K562 (cell line): ENCODE data around the gene NAT14. TPM values are rescaled to one million over a fixed set of nuclear protein-coding genes. Genes with fewer than 3 reads are reported as not detected.

Experiments
- FOXJ3 ChIP-seq: sonication (generic); formaldehyde crosslinking; IDR thresholded peaks from 2 replicates; pipeline ENCODE4 v1.4.0; 2020; ENCODE audit warnings: mild to moderate bottlenecking, missing genetic modification reagents
- HNRNPK ChIP-seq: fragments of 200-400 bp; formaldehyde crosslinking; IDR thresholded peaks from one replicate; pipeline ENCODE4 v1.6.1; 2018; ENCODE audit warnings: mild to moderate bottlenecking, low read depth, low read length; ENCODE audit not compliant: poor library complexity, severe bottlenecking
- KAT2B ChIP-seq: IDR thresholded peaks from one replicate; pipeline ENCODE4 v1.6.1; 2012; ENCODE audit warnings: low read depth, mild to moderate bottlenecking, control low read depth, inconsistent platforms, low read length, moderate library complexity
- MYNN ChIP-seq, 2 experiments: sonication (generic); formaldehyde crosslinking in 1 of 2; IDR thresholded peaks; 2 replicates each; pipeline versions ENCODE4 v1.5.0 to v1.6.1; 2016 to 2020; ENCODE audit warnings: antibody characterized with exemption in 1 of 2, missing genetic modification reagents in 1 of 2
- NCOA6 ChIP-seq: fragments of 450-650 bp; IDR thresholded peaks from 2 replicates; pipeline ENCODE4 v1.6.1; 2017; ENCODE audit warnings: mild to moderate bottlenecking
- NR2F6 ChIP-seq: fragments of 450-650 bp; formaldehyde crosslinking; IDR thresholded peaks from 2 replicates; pipeline ENCODE4 v1.4.0; 2020; ENCODE audit warnings: mild to moderate bottlenecking
- PBX2 ChIP-seq, 2 experiments: IDR thresholded peaks in 1 of 2; conservative IDR thresholded peaks in 1 of 2; 2 replicates each; pipeline ENCODE4 v1.6.1; 2016; ENCODE audit warnings: low read depth in 2 of 2, mild to moderate bottlenecking in 1 of 2, missing compliant biosample characterization in 1 of 2, missing genetic modification characterization in 1 of 2, moderate library complexity in 1 of 2
- RAD51 ChIP-seq: fragments of 450-650 bp; IDR thresholded peaks from 2 replicates; pipeline ENCODE4 v1.7.1; 2016; ENCODE audit warnings: low read depth, mild to moderate bottlenecking, borderline replicate concordance
- SAFB ChIP-seq: fragments of 200-400 bp; formaldehyde crosslinking; IDR thresholded peaks from 2 replicates; pipeline ENCODE4 v1.6.1; 2017; ENCODE audit warnings: low read depth, low read length, borderline replicate concordance
- STAT6 ChIP-seq: sonication (generic); formaldehyde crosslinking; IDR thresholded peaks from 2 replicates; pipeline ENCODE4 v1.8.1; 2023; ENCODE audit warnings: mild to moderate bottlenecking, missing genetic modification reagents
- U2AF2 ChIP-seq: fragments of 200-400 bp; formaldehyde crosslinking; optimal IDR thresholded peaks from 2 replicates; pipeline ENCODE3; 2017; ENCODE audit warnings: low read depth, mild to moderate bottlenecking, low read length
- ZBTB34 ChIP-seq: fragments of 250-450 bp; sonication (Bioruptor Pico); IDR thresholded peaks from 2 replicates; pipeline ENCODE4 v1.8.0; 2021; ENCODE audit warnings: mild to moderate bottlenecking, moderate library complexity
- ZNF347 ChIP-seq: fragments of 450-650 bp; formaldehyde crosslinking; IDR thresholded peaks from 2 replicates; pipeline ENCODE4 v1.4.0; 2020; ENCODE audit warnings: low read depth, mild to moderate bottlenecking, moderate library complexity
- ZNF644 ChIP-seq: fragments of 200-800 bp; sonication (Bioruptor generic); IDR thresholded peaks from 2 replicates; pipeline ENCODE4 v1.6.1; 2016; ENCODE audit warnings: low read depth, missing genetic modification characterization, missing compliant biosample characterization
- polyA plus RNA-seq, 8 experiments: library from polyadenylated mRNA; depleted of rRNA in 4 of 8; stranded (reverse) in 5 of 8; unstranded in 3 of 8; fragments of >200 nt; fragmentation: Nextera tagmentation in 2 of 8; fragmentation: Illumina TruSeq in 1 of 8; extraction: Ambion mirVana in 2 of 8; extraction: Trizol in 1 of 8; gene quantifications; 2 replicates each; pipeline versions ENCODE4 v1.2.1 to v1.2.3, GENCODE V29; 2011 to 2014; ENCODE audit warnings: inconsistent platforms in 1 of 8, missing spikeins in 1 of 8
- total RNA-seq, 7 experiments: library from RNA; depleted of rRNA in 6 of 7; stranded (reverse); fragments of >200 nt in 6 of 7; fragmentation: Illumina TruSeq in 2 of 7; extraction: Trizol in 2 of 7; gene quantifications; 2 replicates each; pipeline versions ENCODE4 v1.2.1 to v1.2.3, GENCODE V29; 2011 to 2021; ENCODE audit warnings: low replicate concordance in 1 of 7

The NAT14 gene
- total and polyA plus RNA-seq, 9 of the 15 experiments (the other 6 are each of a cell fraction or from before 2014, with no cell fraction given): 2.4 to 77.0 (median 26.7) TPM

GRCh38 chr19:55461974-55462626, 22.9 kb upstream of the NAT14 start (continued):
- TF ChIP-seq STAT6 (CRISPR knock-in tag): no peak
- TF ChIP-seq SAFB: no peak
- no peak for TF ChIP-seq ZNF347
- no peak for TF ChIP-seq ZBTB34 (CRISPR knock-in tag)
- TF ChIP-seq RAD51: no peak
- no peak for TF ChIP-seq U2AF2
- no peak for TF ChIP-seq KAT2B
- no peak for TF ChIP-seq PBX2 (CRISPR knock-in tag; IDR thresholded peaks at IDR 0.05; ENCODE audit: low read depth)
- no peak for TF ChIP-seq PBX2 (tag; conservative IDR thresholded peaks at IDR 0.05; ENCODE audit: low read depth)
- TF ChIP-seq HNRNPK: no peak
- TF ChIP-seq NCOA6: no peak
- TF ChIP-seq FOXJ3 (CRISPR knock-in tag): no peak
- TF ChIP-seq NR2F6 (CRISPR knock-in tag): no peak
- TF ChIP-seq MYNN (IDR thresholded peaks at IDR 0.05): no peak
- no peak for TF ChIP-seq MYNN (CRISPR knock-in tag; IDR thresholded peaks at IDR 0.05)
- TF ChIP-seq ZNF644 (tag): no peak
